HG03159 (cell line): Measurements from ENCODE around the gene CASP3.
"Not testable (repeated sequence)": the region's sequence is repeated elsewhere in the genome, so short reads cannot be mapped to it uniquely, and the experiment has no call there.

Source experiments
- ATAC-seq: cut with Tn5 transposase; IDR thresholded peaks from one replicate; pipeline ENCODE4 v1.9.1; 2021; ENCODE audit warnings: mild to moderate bottlenecking, moderate library complexity; ENCODE audit not compliant: unreplicated experiment

CASP3 gene

GRCh38 chr4:184636897-184637296, 12.3 kb downstream of the CASP3 start:
- ATAC-seq = no peak

GRCh38 chr4:184636144-184636543, 13.1 kb downstream of the CASP3 start:
- ATAC-seq = no peak

- no peak for ATAC-seq
Measured at GRCh38 chr4:184635381-184635780, 13.9 kb downstream of the CASP3 start.

- ATAC-seq = no peak
Measured at GRCh38 chr4:184632842-184633241, 16.4 kb downstream of the CASP3 start.

- ATAC-seq = no peak
Measured at GRCh38 chr4:184628103-184628502, 21.1 kb downstream of the CASP3 start.

GRCh38 chr4:184625783-184626596, 23.3 kb downstream of the CASP3 start:
- ATAC-seq = not testable (repeated sequence)

GRCh38 chr4:184624972-184625554, 24.2 kb downstream of the CASP3 start:
- no peak for ATAC-seq

GRCh38 chr4:184624504-184624903, 24.7 kb downstream of the CASP3 start:
- not testable (repeated sequence) for ATAC-seq

GRCh38 chr4:184621518-184621917, 27.7 kb downstream of the CASP3 start:
- ATAC-seq = no peak

- ATAC-seq = no peak
Measured at GRCh38 chr4:184620212-184620867, 28.9 kb downstream of the CASP3 start.

GRCh38 chr4:184617600-184618196, 31.5 kb downstream of the CASP3 start:
- ATAC-seq = no peak

GRCh38 chr4:184616633-184617551, 32.4 kb downstream of the CASP3 start:
- peak; percentile 82 for ATAC-seq

- not testable (repeated sequence) for ATAC-seq
Measured at GRCh38 chr4:184616168-184616567, 33.1 kb downstream of the CASP3 start.

GRCh38 chr4:184614509-184614908, 34.7 kb downstream of the CASP3 start:
- no peak for ATAC-seq

GRCh38 chr4:184613405-184613804, 35.8 kb downstream of the CASP3 start:
- no peak for ATAC-seq

GRCh38 chr4:184612074-184612473, 37.2 kb downstream of the CASP3 start:
- ATAC-seq = no peak

- not testable (repeated sequence) for ATAC-seq
Measured at GRCh38 chr4:184607429-184607828, 41.8 kb downstream of the CASP3 start.

GRCh38 chr4:184602857-184603256, 46.4 kb downstream of the CASP3 start:
- ATAC-seq = not testable (repeated sequence)

- ATAC-seq = not testable (repeated sequence)
Measured at GRCh38 chr4:184600982-184601381, 48.3 kb downstream of the CASP3 start.

GRCh38 chr4:184599492-184600135, 49.6 kb downstream of the CASP3 start:
- no peak for ATAC-seq
